ENCODE data around the gene OR9A4. TPM values are rescaled to one million over a fixed set of nuclear protein-coding genes. Genes with fewer than 3 reads are reported as not detected.
"Not testable (repeated sequence)": the region's sequence is repeated elsewhere in the genome, so short reads cannot be mapped to it uniquely, and the experiment has no call there.

Gene OR9A4
- polyA plus RNA-seq, 1 donor: not detected

- H3K36me3 ChIP-seq (ENCODE audit: control insufficient read depth, insufficient read depth, low read length); H3K9me3 ChIP-seq (ENCODE audit: control insufficient read depth, low read depth, low read length); H3K27me3 ChIP-seq (ENCODE audit: control insufficient read depth, insufficient read depth, low read length); H3K27ac ChIP-seq (ENCODE audit: low read length); H3K4me3 ChIP-seq (ENCODE audit: low read length); H3K4me1 ChIP-seq (ENCODE audit: control insufficient read depth, insufficient read depth, low read length); DNase-seq: not testable (repeated sequence)
- no CpG with 5 or more reads among the region's 3 CpGs for WGBS (ENCODE audit: insufficient coverage, low lambda C conversion rate)
Observed at GRCh38 chr7:141899366-141899765, 16.8 kb upstream of the OR9A4 start.

GRCh38 chr7:141906285-141906684 is 9.9 kb upstream of the OR9A4 start:
- H3K9me3 ChIP-seq (ENCODE audit: control insufficient read depth, low read depth, low read length): no peaks in the 10 kb centered on the region
- H3K27ac ChIP-seq (ENCODE audit: low read length): no peak overlapping the region
- H3K4me3 ChIP-seq (ENCODE audit: low read length): no peak overlapping the region
- 100% methylated on average over 3 of the region's 4 CpGs for WGBS (ENCODE audit: insufficient coverage, low lambda C conversion rate)
- DNase-seq: no peak
- H3K27me3 ChIP-seq (ENCODE audit: control insufficient read depth, insufficient read depth, low read length): no peaks in the 10 kb centered on the region
- H3K36me3 ChIP-seq (ENCODE audit: control insufficient read depth, insufficient read depth, low read length): no peaks in the 10 kb centered on the region
- no peaks in the 10 kb centered on the region for H3K4me1 ChIP-seq (ENCODE audit: control insufficient read depth, insufficient read depth, low read length)

DNA sequence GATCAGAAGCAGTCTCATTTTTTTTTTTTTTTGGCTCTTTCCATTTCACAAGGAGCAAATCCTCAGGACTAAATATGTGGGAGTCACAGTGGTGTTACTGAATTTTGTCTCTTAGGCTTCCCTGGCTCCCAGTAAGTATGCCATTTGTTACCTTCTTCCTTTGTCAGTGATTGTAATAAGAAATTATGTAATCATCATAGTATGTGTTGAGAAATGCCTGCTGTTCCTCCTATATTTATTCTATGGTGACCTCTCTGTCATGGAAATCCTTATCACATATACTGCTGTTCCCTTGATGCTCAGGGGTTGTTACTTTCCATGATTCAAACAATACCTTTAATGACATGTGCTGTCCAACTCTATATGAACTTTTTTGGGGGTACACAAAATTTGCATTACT is 4.8 kb upstream of the OR9A4 start:
- Histone ChIP-seq H3K27ac (ENCODE audit: low read length) (no peak overlapping the region), H3K36me3 (ENCODE audit: control insufficient read depth, insufficient read depth, low read length) (no peaks in the 10 kb centered on the region), H3K27me3 (ENCODE audit: control insufficient read depth, insufficient read depth, low read length) (no peaks in the 10 kb centered on the region), H3K4me1 (ENCODE audit: control insufficient read depth, insufficient read depth, low read length) (peaks cover 3% of the 10 kb centered on the region), H3K9me3 (ENCODE audit: control insufficient read depth, low read depth, low read length) (no peaks in the 10 kb centered on the region), H3K4me3 (ENCODE audit: low read length) (no peak overlapping the region)
- DNase-seq: no peak

GRCh38 chr7:141915565-141915964 is 634 bp upstream of the OR9A4 start:
- Histone ChIP-seq H3K4me1 (ENCODE audit: control insufficient read depth, insufficient read depth, low read length) (peaks cover 3% of the 10 kb centered on the region), H3K36me3 (ENCODE audit: control insufficient read depth, insufficient read depth, low read length) (no peaks in the 10 kb centered on the region), H3K27ac (ENCODE audit: low read length) (peak overlapping the region; percentile 52), H3K4me3 (ENCODE audit: low read length) (no peak overlapping the region), H3K27me3 (ENCODE audit: control insufficient read depth, insufficient read depth, low read length) (no peaks in the 10 kb centered on the region), H3K9me3 (ENCODE audit: control insufficient read depth, low read depth, low read length) (no peaks in the 10 kb centered on the region)
- DNase-seq: peak; percentile 89 to 94
- WGBS (ENCODE audit: insufficient coverage, low lambda C conversion rate): no CpG with 5 or more reads among the region's 2 CpGs

DNA sequence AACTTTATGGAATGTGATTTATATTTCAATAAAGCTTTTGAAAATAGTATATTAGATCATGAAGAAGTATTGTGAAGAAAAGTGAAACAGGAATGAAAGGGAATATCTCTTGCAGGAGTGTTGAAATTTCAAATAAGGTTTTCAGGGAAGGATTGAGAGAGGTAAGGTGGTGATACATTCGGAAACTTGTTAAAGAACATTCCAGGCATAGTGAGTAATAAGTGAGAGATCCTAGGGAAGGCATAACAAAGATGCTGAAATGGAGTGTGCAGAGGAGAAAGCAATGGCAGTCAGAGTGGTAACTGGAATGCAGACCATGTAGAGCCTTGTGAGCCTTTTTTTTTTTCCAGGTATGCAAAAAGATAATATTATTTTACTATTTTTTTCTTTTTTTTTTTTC is 4.1 kb downstream of the OR9A4 start:
- no peak for DNase-seq
- no peaks in the 10 kb centered on the region for H3K36me3 ChIP-seq (ENCODE audit: control insufficient read depth, insufficient read depth, low read length)
- peaks cover 3% of the 10 kb centered on the region for H3K4me1 ChIP-seq (ENCODE audit: control insufficient read depth, insufficient read depth, low read length)
- 100% methylated on average over 1 of the region's 1 CpG for WGBS (ENCODE audit: insufficient coverage, low lambda C conversion rate)
- H3K9me3 ChIP-seq (ENCODE audit: control insufficient read depth, low read depth, low read length): no peaks in the 10 kb centered on the region
- H3K27me3 ChIP-seq (ENCODE audit: control insufficient read depth, insufficient read depth, low read length): no peaks in the 10 kb centered on the region
- no peak overlapping the region for H3K4me3 ChIP-seq (ENCODE audit: low read length)
- H3K27ac ChIP-seq (ENCODE audit: low read length): no peak overlapping the region

DNA sequence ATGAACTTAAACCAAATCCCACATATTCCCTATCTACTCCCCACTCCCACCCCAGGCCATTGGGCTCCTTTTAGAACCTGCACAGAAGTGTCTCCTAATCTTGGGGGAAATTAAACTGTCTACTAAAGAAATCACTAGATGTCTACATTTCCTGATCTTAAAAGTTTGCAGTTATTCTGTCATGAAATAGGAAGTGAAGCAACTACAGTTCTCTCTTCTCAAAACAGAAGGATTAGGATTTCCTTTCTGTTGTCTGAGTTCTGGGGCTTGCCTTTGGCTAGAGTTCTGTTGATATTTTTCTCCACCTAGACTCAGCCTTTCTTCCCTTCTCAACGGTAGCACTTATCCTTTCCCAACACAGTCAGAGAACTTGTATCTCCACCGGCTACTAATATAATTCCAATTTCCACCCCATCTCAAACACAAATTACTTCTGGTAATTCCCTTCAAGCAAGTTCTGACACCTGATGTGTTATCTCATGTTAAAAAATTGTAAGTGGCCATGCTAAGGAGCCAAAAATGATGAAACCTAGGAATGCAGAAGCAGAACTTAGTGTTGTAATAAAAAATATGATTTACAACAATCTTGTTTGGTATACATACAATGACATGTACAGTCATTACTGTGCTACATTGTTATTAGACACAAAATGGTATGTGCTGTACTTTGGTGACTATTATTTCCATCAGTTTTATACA is 12.1 kb downstream of the OR9A4 start:
- H3K4me3 ChIP-seq (ENCODE audit: low read length): no peak overlapping the region
- no peaks in the 10 kb centered on the region for H3K36me3 ChIP-seq (ENCODE audit: control insufficient read depth, insufficient read depth, low read length)
- WGBS (ENCODE audit: insufficient coverage, low lambda C conversion rate): no CpG with 5 or more reads among the region's 2 CpGs
- no peak overlapping the region for H3K27ac ChIP-seq (ENCODE audit: low read length)
- no peaks in the 10 kb centered on the region for H3K4me1 ChIP-seq (ENCODE audit: control insufficient read depth, insufficient read depth, low read length)
- no peaks in the 10 kb centered on the region for H3K27me3 ChIP-seq (ENCODE audit: control insufficient read depth, insufficient read depth, low read length)
- no peak for DNase-seq
- H3K9me3 ChIP-seq (ENCODE audit: control insufficient read depth, low read depth, low read length): no peaks in the 10 kb centered on the region

- H3K9me3 ChIP-seq (ENCODE audit: control insufficient read depth, low read depth, low read length): no peaks in the 10 kb centered on the region
- H3K27me3 ChIP-seq (ENCODE audit: control insufficient read depth, insufficient read depth, low read length): no peaks in the 10 kb centered on the region
- no peaks in the 10 kb centered on the region for H3K4me1 ChIP-seq (ENCODE audit: control insufficient read depth, insufficient read depth, low read length)
- 80% methylated on average over 1 of the region's 3 CpGs for WGBS (ENCODE audit: insufficient coverage, low lambda C conversion rate)
- H3K36me3 ChIP-seq (ENCODE audit: control insufficient read depth, insufficient read depth, low read length): no peaks in the 10 kb centered on the region
- H3K4me3 ChIP-seq (ENCODE audit: low read length): no peak overlapping the region
- H3K27ac ChIP-seq (ENCODE audit: low read length): no peak overlapping the region
- DNase-seq: no peak
Observed at GRCh38 chr7:141928845-141929195, 12.6 kb downstream of the OR9A4 start.

- WGBS (ENCODE audit: insufficient coverage, low lambda C conversion rate): no CpG with 5 or more reads among the region's 5 CpGs
- H3K27me3 ChIP-seq (ENCODE audit: control insufficient read depth, insufficient read depth, low read length): no peaks in the 10 kb centered on the region
- no peaks in the 10 kb centered on the region for H3K4me1 ChIP-seq (ENCODE audit: control insufficient read depth, insufficient read depth, low read length)
- H3K4me3 ChIP-seq (ENCODE audit: low read length): no peak overlapping the region
- no peak for DNase-seq
- H3K27ac ChIP-seq (ENCODE audit: low read length): no peak overlapping the region
- H3K36me3 ChIP-seq (ENCODE audit: control insufficient read depth, insufficient read depth, low read length): no peaks in the 10 kb centered on the region
- no peaks in the 10 kb centered on the region for H3K9me3 ChIP-seq (ENCODE audit: control insufficient read depth, low read depth, low read length)
Observed at GRCh38 chr7:141930211-141930610, 14.0 kb downstream of the OR9A4 start.

GRCh38 chr7:141941075-141941474 is 24.9 kb downstream of the OR9A4 start:
- no peak overlapping the region for H3K27ac ChIP-seq (ENCODE audit: low read length)
- H3K9me3 ChIP-seq (ENCODE audit: control insufficient read depth, low read depth, low read length): peaks cover 13% of the 10 kb centered on the region
- no peaks in the 10 kb centered on the region for H3K36me3 ChIP-seq (ENCODE audit: control insufficient read depth, insufficient read depth, low read length)
- no peak overlapping the region for H3K4me3 ChIP-seq (ENCODE audit: low read length)
- WGBS (ENCODE audit: insufficient coverage, low lambda C conversion rate): 88% methylated on average over 1 of the region's 3 CpGs
- no peak for DNase-seq
- H3K4me1 ChIP-seq (ENCODE audit: control insufficient read depth, insufficient read depth, low read length): no peaks in the 10 kb centered on the region
- no peaks in the 10 kb centered on the region for H3K27me3 ChIP-seq (ENCODE audit: control insufficient read depth, insufficient read depth, low read length)

DNA sequence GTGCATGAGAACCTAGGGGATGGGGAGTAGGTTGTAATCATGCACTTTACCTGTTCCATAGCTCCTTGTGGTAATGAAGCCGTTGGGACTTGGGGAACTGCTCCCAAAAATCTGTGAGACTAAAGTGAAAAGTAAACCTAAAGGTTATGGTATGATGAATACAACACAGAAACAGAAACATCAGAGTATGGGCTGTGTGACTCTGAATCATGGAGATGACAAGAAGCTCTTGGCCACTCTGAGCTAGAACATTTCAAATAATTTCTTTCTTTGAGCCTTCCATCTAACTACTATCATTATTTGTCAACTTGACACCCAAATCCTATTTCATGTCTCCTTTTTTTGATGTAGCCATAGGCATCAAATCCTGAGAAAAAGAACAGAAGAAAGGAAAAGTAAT is 27.6 kb downstream of the OR9A4 start:
- WGBS (ENCODE audit: insufficient coverage, low lambda C conversion rate): 60% methylated on average over 1 of the region's 1 CpG
- Histone ChIP-seq H3K27ac (ENCODE audit: low read length) (no peak overlapping the region), H3K27me3 (ENCODE audit: control insufficient read depth, insufficient read depth, low read length) (no peaks in the 10 kb centered on the region), H3K36me3 (ENCODE audit: control insufficient read depth, insufficient read depth, low read length) (no peaks in the 10 kb centered on the region), H3K4me1 (ENCODE audit: control insufficient read depth, insufficient read depth, low read length) (no peaks in the 10 kb centered on the region), H3K4me3 (ENCODE audit: low read length) (no peak overlapping the region), H3K9me3 (ENCODE audit: control insufficient read depth, low read depth, low read length) (peaks cover 13% of the 10 kb centered on the region)
- no peak for DNase-seq

- Histone ChIP-seq H3K36me3 (ENCODE audit: control insufficient read depth, insufficient read depth, low read length) (no peaks in the 10 kb centered on the region), H3K4me1 (ENCODE audit: control insufficient read depth, insufficient read depth, low read length) (no peaks in the 10 kb centered on the region), H3K27me3 (ENCODE audit: control insufficient read depth, insufficient read depth, low read length) (no peaks in the 10 kb centered on the region), H3K4me3 (ENCODE audit: low read length) (no peak overlapping the region), H3K9me3 (ENCODE audit: control insufficient read depth, low read depth, low read length) (peaks cover 13% of the 10 kb centered on the region), H3K27ac (ENCODE audit: low read length) (no peak overlapping the region)
- DNase-seq: no peak
- no CpG with 5 or more reads among the region's 3 CpGs for WGBS (ENCODE audit: insufficient coverage, low lambda C conversion rate)
Observed at GRCh38 chr7:141944811-141945210, 28.6 kb downstream of the OR9A4 start.

All from large intestine (tissue), 3 donors.